ENCODE data around the gene CCDC178.

Gene CCDC178

DNA sequence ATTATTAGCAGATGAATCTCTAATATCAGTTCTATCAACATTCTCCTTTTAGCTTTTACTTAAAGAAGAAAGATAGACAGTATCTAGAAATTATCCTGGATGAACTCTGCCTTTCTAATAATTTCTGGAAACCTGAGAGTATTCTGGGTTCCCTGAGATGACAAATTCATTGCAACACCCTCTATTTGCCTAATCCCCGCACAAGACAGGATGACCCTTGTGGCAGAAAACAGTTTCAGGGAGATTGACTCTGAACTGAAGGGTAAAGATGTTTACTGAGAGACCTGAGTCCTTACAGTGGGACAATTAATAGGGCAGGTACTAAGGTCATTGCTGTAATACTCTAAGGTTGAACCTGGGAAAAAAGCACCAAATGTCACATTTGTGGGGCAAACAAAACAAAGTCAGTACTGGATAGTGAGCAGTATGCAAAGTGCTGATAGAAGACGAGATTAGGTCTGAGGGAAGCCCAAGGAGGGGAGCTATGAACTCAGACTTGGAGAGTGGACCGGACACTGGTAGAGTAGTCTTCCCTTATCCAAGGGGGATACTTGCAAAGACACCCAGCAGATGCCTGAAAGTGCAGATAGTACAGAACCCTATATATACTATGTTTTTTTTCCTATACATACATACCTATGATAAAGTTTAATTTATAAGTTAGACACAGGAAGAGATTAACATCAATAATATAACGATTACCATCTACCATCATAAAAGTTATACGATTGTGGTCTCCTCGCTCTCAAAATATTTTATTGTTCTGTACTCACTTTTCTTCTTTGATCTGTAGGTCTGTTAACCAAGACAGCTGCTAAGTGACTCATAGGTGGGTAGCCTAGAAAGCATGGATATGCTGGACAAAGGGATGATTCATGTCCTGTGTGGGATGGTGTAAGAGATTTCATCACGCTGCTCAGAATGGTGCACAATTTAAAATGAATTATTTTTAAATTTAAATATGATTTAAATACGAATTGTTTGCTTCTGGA is 519.4 kb downstream of the CCDC178 start:
- no peak for DNase-seq (ENCODE audit: low read depth in 2 of 2)

DNA sequence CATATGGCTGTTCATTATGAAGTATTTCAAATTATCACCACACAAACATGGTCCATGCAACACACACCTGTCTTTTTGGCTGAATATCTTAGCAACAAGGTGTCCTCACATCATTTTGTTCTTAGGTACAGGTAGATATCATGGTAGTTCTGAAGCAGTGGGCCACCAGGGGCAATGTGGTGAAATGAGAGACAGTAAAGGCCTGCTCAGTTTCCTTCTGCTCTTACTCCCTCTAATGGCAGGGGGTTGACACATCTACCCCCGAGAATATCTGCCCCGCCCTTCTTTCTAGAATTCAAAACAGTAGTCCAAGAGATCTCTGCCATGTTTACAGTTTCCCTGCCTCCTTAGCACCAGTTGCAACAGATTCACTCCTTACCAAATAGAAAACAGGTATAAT is 520.7 kb downstream of the CCDC178 start:
- DNase-seq (ENCODE audit: low read depth in 2 of 2): no peak

DNA sequence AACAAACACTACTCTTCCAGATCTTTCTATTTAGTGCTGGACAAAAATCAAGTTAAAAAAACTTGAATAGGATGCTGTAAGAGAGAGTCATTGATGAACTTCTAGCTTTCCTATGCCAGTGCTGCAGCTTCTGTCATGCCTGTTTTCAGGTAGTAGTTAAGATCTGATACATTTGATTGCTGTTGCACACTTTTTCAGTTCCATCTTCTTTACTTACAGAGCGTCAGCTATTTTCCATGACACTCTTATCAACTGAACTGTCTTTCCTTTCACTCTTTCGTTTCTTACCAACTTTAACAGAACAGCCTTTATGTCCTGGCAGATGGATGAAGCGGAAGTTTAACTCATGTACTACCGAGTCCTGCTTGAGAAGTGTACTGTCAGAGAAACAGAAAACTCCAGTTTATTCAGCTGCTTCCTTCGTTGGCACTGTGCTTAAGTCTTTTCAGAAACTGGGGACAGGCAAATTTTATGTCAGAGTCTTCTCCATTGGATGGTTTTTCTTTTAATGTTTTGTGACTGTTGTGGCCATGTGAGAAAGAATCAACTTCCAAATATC is 521.8 kb downstream of the CCDC178 start:
- no peak for DNase-seq (ENCODE audit: low read depth in 2 of 2)

DNA sequence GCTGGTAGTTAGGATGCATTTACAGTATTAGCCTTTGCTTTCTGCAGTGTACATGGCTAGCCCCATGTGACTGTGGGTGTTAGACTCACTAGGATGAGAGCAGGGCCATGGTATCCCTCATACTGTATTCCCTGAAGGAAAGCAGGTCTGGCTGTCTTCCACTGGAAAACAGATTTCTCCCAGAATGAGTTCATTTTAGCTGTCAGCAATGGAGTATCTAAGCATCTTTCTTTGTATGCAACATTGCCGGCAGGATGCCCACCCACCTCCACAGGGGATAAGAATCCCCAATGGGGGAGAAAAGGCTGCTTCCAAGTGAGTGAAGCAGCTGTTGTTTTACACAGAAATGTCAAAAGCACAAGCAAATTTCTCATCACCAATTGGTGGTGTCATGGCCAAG is 525.0 kb downstream of the CCDC178 start:
- DNase-seq (ENCODE audit: low read depth in 2 of 2): no peak

DNA sequence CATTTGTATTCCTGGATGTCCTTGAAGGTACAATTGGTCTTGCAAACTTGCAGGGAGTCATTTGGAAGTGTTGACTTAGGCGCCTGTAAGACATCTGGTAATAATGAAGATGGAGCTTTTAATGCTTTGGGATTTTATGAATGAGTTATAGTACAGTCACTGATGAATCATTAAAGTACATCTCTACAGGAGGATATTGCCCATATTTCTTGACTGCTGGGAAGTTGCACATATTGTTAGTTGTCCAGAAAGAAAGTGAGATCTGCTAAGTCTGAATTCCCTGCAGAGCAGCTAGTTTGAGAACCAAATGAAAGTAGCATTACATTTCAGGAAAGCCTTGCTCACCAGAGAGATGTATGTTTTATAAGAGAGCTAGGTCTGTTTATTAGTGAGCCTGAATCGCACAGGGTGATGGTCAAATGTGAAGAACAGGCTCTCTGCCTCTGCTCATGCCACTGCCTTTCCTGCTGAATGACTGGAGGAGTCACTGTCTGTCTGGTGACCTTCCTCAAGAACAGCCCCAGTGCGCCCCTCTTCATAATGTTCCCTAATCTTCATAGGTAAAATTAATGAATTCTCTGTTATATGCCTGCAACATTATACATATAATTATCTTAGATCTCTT is 528.7 kb downstream of the CCDC178 start:
- no peak for DNase-seq (ENCODE audit: low read depth in 2 of 2)

DNA sequence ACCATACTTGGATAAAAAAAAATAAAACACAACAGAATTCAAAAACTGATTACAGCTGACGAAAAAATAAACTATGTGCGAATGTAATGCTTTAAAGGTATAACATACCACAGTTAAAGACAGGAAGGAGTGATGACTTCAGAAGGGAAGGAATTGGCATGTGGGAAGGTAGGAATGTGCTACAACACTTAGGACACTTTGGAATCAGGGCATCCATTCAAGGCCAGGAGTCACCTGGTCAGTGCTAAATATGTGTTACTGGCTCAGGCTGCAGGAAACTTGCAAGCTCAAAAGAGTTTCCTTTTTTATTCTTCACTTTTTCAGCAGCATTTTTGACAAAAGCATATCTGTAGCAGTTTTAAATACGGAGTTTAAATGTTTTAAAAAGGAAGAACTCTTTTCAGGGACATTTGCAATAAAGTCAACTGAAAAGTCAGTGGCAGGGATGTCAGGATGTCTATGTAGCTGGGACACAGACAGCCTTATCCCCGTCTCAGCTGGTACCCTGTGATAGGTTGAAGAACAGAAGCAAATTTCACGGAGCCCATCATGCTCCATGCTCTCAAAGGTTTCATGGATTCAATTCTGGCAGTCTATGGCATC is 529.7 kb downstream of the CCDC178 start:
- no peak for DNase-seq (ENCODE audit: low read depth in 2 of 2)

DNA sequence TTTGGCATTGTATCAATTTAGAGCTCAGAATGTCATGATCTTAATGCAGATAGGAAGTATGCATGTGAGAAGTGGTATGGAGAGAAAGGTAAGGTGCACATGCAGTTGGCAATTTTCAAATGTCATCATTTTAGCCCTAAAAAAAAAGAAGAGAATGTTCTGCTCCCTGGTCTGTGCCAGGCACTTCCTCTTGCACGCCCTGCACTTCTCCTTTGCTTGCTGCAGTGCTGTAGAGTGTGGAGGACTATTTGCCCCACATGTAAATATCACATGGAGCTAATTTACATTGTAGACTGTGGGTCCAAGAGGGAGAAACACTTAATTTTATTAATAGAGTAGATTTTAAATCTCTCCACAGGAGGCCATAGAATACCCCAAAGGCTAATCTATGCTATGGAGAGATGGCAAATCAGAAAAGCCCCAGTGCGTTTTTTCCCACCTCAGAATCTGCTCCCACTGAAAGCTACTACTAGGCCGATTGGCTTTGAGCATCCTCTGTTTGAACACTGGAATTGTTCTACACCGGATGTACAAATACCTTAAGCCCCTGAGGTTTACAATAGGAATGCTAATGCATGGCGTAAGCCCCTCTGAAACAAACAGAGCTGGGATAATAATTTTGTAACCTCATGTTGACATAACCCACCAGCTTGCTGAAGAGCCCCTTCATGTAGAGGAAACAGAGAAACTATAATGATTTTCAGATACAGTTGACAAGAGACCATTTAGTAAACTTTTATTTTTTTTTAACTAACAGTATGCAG is 530.5 kb downstream of the CCDC178 start:
- no peak for DNase-seq (ENCODE audit: low read depth in 2 of 2)

DNA sequence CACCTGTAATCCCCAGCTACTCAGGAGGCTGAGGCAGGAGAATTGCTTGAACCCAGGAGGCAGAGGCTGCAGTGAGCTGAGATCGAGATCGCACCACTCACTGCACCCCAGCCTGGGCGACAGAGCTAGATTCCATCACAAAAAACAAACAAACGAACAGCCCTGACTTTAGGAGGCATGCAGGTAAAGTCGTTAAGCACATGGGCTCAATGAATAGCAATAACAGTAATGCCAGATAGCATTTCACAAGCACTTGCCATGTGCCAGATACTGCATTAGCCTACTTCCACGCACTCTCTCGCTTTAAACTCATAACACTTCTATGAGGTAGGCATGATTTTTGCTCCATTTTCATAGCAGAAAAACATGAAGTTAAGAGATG is 532.1 kb downstream of the CCDC178 start:
- no peak for DNase-seq (ENCODE audit: low read depth in 2 of 2)

DNA sequence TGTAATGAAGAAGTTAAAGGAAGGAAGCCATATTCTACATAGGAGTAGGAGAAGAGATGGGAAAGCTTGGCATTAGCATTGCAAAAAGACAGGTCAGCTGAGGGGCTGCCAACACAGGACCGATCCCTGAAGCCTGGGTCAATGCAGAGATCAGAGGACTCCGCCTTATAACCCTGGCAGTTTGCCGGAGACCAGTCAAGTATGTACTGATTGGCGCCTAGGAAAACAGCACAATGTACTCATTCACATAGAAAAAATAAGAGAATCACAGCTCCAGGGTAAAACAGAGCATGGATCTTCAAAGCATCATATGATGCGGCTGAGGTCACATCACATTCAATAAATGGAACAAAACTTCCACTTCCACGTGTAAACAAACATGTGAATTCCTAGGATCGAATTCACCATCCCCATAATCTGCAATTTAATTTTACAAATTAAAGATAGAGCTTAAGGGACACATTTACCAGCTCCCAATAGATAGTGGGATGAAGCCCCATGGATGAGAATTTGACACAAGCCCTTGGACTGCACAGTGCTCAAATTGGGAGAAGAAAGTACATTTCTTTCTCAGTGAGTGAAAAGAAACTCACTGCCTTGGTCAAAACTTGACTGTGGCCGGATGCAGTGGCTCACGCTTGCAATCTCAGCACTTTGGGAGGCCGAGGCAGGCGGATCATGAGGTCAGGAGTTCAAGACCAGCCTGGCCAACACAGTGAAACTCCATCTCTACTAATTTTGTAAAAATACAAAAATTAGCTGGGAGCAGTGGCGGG is 532.7 kb downstream of the CCDC178 start:
- DNase-seq (ENCODE audit: low read depth in 2 of 2): no peak

DNA sequence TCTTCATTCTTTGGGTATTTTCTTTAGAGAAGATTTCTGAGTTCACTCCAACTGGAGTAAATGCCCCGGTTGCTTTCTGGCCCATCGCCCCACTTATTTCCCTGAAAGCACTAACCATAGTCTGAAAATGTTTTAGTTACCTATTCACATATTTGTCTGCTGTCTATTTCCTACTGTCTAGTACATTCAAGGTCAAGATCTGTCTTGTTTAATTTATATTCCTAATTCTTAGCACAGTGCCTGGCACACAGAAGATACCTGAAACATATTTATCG is 533.3 kb downstream of the CCDC178 start:
- DNase-seq (ENCODE audit: low read depth in 2 of 2): no peak

DNA sequence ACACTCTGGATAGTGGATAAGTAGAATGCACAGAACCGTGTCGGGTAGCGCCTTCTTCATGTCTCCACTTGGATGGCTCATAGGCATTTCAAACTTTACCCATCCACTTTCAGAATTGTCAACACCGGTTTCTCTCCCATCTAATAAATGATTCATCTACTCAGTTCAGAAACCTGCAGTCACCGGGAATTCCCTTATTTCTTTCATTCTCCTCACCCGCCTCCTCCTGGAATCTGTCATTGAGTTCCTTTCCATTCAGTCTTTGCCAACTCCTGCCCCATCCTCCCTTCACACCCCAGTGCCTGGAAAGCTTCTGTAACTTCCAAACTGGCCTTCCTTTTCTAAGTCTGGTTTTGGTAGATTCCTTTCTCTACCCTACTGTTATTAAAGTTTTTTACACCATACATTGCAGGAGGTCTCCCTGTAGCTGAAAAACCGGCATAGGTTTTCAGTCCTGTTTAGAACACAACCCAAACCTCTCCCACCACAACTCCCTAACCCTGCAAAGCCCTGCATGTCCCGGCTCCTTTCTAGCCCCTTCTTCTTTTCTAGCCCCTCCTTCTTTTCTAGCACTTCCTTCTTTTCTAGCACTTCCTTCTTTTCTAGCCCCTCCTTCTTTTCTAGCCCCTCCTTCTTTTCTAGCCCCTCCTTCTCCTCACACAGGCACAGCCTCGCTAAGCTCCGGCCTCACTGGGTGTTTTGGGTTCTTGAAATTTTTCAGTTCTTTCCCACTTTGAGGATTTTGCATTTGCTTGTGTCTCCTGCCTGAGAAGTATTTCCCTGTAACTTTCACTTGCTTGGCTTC is 533.8 kb downstream of the CCDC178 start:
- DNase-seq (ENCODE audit: low read depth in 2 of 2): no peak

DNA sequence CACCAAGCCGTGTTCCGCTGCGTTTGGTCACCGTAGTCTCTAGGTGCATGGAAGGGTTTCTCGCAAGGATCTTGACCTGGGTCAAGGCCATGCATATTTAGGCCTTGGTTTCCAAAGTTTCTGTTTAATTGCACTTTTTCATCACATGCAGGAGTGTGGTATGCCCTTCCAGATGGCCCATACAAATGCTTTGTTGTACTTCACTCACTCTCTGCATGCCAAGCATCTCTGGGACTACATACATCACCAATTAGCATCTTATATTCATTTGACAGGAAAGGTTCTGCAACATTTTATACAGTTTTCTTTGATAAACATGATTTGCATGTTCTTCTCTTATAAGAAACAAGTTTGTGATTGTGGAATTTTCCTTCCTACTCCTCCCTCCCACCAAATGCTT is 534.9 kb downstream of the CCDC178 start:
- no peak for DNase-seq (ENCODE audit: low read depth in 2 of 2)

DNA sequence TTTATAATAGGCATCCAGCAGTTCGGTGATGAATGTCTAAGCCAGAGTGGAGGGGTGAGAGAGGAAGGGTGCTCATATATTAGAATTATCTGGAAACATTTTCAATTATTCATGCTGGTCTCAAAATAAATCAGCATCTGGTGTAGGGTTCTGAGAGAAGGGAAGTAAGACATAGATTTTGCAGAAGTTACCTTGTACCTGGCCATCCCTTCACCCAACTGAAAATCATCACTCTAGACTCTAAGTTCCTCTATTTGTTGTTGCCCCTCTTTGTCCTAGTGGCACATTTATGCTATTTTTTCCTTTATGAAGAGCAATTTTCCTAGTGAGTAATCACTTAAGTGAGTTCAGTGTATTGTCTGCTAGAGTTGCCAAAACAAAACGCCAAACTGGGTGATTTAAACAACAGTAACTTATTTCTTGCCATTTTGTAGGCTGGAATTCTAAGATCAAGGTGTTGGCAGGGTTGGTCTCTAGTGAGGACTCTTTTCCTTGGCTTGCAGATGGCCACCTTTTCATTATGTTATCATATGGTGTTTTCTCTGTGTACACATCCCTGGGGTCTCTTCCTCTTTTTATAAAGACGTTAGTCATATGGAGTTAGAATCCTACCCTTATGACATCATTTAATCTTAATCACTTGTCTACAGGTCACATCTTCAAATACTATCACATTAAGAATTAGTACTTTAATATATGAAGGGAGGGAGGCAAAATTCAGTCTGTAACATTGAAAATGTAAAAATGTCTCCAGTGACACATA is 537.8 kb downstream of the CCDC178 start:
- no peak for DNase-seq (ENCODE audit: low read depth in 2 of 2)

DNA sequence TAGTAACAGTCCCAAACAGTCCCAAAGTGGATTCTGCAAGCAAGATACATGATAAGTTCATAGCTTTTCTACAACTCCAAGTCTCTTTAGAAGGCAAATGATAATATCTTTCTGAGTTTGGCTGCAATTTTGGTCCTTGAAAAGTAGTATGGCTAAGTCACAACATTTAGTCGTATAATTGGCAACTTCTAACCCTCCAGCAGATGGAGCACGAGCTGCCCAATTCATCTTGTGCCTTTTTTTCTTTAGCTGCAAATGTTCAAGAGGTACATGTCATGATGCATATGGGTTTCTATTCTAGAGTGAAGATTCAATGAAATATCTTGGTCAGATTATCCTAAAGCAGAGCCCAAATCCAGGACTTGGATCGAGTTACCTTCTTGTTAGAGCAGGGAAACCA is 540.7 kb downstream of the CCDC178 start:
- DNase-seq (ENCODE audit: low read depth in 2 of 2): no peak

DNA sequence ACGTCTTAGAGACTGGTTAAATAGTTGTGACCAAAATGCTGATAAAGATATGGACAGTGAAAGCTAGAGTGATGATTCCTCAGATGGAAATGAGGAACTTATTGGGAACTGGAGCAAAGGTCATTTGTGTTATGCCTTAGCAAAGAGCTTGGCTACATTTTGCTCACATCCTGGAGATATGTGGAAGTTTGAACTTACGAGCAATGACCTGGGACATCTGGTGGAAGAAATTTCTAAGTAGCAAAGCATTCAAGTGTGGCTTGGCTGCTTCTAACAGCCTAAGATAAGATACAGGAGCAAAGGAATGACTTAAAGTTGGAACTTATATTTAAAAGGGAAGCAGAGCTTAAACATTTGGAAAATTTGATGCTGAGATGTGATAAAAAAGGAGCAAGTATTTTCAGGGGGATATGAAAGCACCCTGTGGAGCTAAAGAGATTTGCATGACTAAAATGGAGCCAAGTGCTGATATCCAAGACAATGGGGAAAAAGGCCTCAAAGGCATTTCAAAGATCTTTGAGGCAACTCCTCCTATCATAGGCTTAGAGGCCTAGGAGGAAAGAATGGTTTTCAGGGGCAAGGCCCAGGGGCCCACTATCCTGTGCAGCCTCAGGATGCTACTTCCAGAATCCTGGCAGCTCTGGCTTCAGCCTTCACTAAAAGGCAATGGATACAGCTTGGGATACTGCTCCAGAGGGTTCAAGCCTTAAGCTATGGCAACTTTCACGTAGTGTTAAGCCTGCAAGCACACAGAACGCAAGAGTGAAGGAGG is 543.6 kb downstream of the CCDC178 start:
- DNase-seq (ENCODE audit: low read depth in 2 of 2): no peak

DNA sequence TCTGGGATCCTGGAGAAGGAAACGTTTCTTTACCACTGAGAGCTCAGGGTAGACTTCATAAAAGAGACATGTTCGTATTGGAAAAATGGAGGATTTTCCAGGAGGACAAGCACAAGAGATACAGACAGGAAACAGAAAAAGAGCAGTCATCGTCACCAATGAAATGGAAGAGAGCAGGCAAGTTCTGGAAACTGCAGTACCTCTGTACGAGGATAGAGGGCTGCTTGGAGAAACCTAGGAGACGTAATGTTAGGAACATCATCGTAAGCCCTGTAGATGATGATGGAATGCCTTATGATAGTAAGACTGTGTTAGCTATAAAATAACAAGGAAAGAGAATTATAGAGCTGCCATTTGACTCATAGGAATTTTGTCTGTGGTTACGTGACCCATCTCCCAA is 546.6 kb downstream of the CCDC178 start:
- DNase-seq (ENCODE audit: low read depth in 2 of 2): no peak

DNA sequence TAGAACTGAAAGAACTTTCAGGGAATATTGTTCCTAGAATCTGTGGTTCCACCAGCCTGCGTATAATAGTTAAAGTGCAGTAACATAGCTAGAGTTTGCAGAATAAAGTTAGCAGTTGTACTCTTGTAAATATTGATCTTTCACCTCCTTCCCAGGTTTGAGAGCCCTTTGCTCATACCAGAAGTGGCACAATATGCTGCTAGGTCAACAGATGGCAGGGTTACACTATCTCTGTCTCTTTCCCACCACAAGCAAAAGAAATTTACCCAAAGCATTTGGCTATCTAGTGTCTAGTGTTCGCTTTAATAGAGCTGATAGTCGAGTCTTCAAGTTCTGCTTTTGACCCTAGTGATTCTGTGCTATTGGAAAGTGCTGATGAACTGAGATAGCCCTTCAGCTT is 548.7 kb downstream of the CCDC178 start:
- no peak for DNase-seq (ENCODE audit: low read depth in 2 of 2)

DNA sequence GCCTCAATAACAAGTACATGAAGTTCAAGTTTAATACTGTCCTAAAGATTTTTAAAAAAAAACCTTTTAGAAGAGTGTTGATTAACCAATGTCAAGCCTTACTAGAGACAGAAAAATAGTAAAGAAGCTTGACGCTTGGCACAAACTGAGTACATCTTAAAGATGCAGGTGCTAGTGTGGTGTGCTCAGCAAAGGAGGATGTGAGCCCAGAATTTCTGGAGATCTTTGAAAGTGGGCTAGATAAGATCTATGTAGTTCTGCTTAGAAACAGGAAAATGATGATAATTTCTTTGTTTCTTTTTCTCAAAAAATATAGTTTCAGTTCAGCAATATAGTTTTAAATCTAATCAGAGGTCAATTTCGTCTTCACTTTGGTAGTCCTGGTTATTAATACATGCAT is 549.4 kb downstream of the CCDC178 start:
- DNase-seq (ENCODE audit: low read depth in 2 of 2): no peak
